Parathyroid adenoma (tissue), 2 donors: ENCODE results near the gene C1orf185.

ENCODE experiments used
- H2AFZ ChIP-seq: fragments of 300-600 bp; sonication (generic); one replicate; pipeline ENCODE4 v1.7.0; 2017; ENCODE audit warnings: antibody characterized with exemption, mild to moderate bottlenecking
- H3K27ac ChIP-seq: fragments of 300-600 bp; sonication (generic); one replicate; pipeline ENCODE4 v1.7.0; 2017
- H3K27me3 ChIP-seq: fragments of 300-600 bp; sonication (generic); one replicate; pipeline ENCODE4 v1.7.0; 2017; ENCODE audit warnings: low read length; ENCODE audit not compliant: control insufficient read depth, insufficient read depth
- H3K36me3 ChIP-seq: fragments of 300-600 bp; sonication (generic); one replicate; pipeline ENCODE4 v1.7.0; 2017; ENCODE audit warnings: low read length; ENCODE audit not compliant: control insufficient read depth, insufficient read depth
- H3K4me1 ChIP-seq: fragments of 300-600 bp; sonication (generic); one replicate; pipeline ENCODE4 v1.7.0; 2017; ENCODE audit warnings: control low read depth
- H3K4me2 ChIP-seq: fragments of 300-600 bp; sonication (generic); one replicate; pipeline ENCODE4 v1.7.0; 2017; ENCODE audit warnings: low read length
- H3K4me3 ChIP-seq: fragments of 300-600 bp; sonication (generic); one replicate; pipeline ENCODE4 v1.7.0; 2017; ENCODE audit warnings: low read depth, low read length
- H3K79me2 ChIP-seq: fragments of 300-600 bp; sonication (generic); one replicate; pipeline ENCODE4 v1.7.0; 2017; ENCODE audit warnings: control low read depth
- H3K9ac ChIP-seq: fragments of 300-600 bp; sonication (generic); one replicate; pipeline ENCODE4 v1.7.0; 2017; ENCODE audit warnings: mild to moderate bottlenecking
- H3K9me3 ChIP-seq: fragments of 300-600 bp; sonication (generic); one replicate; pipeline ENCODE4 v1.7.0; 2017; ENCODE audit warnings: low read length; ENCODE audit not compliant: control insufficient read depth
- TF ChIP-seq, protein P1 (sequence below): fragments of 300-600 bp; sonication (generic); IDR thresholded peaks from one replicate; pipeline ENCODE4 v1.7.0; 2017; ENCODE audit warnings: antibody characterized with exemption, mild to moderate bottlenecking
- donor health status: primary hyperparathyroidism.

Gene C1orf185

DNA sequence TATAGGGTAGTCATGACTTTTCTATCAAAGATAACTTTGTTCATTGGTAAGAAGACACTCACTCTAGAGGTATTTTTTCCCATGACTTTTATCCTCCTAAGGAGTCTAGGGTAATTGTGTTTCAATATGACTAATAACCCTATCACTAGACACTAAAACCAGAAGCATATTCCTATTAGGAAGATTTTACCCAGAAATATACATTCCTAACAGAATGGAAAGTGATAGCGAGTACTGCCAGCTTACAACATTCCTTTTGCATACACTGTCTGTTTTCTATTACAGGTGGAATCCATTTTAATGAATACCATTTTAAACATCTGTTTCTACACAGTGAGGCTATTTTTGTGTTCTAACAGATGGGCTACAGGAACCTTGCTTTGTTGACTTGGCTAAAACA, 31.4 kb upstream of the C1orf185 start:
- H3K4me1 ChIP-seq, result no peaks in the 10 kb centered on the region
- no peaks in the 10 kb centered on the region for H3K79me2 ChIP-seq
- TF ChIP-seq, protein P1, sequence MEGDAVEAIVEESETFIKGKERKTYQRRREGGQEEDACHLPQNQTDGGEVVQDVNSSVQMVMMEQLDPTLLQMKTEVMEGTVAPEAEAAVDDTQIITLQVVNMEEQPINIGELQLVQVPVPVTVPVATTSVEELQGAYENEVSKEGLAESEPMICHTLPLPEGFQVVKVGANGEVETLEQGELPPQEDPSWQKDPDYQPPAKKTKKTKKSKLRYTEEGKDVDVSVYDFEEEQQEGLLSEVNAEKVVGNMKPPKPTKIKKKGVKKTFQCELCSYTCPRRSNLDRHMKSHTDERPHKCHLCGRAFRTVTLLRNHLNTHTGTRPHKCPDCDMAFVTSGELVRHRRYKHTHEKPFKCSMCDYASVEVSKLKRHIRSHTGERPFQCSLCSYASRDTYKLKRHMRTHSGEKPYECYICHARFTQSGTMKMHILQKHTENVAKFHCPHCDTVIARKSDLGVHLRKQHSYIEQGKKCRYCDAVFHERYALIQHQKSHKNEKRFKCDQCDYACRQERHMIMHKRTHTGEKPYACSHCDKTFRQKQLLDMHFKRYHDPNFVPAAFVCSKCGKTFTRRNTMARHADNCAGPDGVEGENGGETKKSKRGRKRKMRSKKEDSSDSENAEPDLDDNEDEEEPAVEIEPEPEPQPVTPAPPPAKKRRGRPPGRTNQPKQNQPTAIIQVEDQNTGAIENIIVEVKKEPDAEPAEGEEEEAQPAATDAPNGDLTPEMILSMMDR, result no peak
- no peak overlapping the region for H3K4me3 ChIP-seq
- no peak overlapping the region for H3K9ac ChIP-seq
- no peak overlapping the region for H3K4me2 ChIP-seq
- H3K27ac ChIP-seq, result no peak overlapping the region
- no peaks in the 10 kb centered on the region for H3K36me3 ChIP-seq
- no peak overlapping the region for H2AFZ ChIP-seq
- H3K9me3 ChIP-seq, result no peaks in the 10 kb centered on the region
- no peaks in the 10 kb centered on the region for H3K27me3 ChIP-seq

DNA sequence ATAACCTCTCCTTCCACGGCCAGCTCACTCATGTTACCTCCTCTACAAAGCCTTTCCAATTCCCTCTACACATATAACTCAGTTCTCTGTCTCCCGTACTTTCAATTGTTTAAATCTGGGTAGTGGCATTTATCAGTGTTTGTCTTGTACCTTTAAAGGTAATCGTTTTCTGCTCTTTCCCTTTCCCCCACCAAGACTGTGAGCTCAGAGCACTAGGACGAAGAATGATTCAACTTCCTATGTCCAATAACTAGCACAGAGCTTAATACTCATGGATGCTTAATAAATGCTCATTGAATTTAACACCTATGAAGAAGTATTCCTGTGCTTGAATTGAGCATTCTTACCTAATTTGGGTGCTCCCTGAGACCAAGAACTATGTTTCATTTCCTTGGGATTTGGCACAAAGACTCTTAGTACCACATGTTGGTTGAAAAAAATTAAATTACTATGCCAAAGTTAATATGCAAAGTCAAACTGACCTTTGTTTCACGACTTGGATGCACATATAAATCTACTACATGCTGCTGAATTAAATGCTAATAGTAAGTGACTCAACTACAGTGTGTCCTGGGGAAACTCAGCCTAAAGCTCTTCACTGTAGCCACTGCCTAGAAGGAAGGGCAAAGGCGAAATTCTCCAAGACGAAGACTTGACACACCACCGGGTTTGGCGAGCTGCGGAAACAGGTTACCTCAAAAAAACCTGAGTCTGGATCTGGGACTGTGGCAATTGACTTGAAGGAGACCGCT, 30.6 kb upstream of the C1orf185 start:
- no peak overlapping the region for H3K9ac ChIP-seq
- no peak overlapping the region for H2AFZ ChIP-seq
- no peak overlapping the region for H3K27ac ChIP-seq
- H3K4me3 ChIP-seq, result no peak overlapping the region
- TF ChIP-seq, protein P1, result no peak
- H3K27me3 ChIP-seq, result no peaks in the 10 kb centered on the region
- H3K36me3 ChIP-seq, result no peaks in the 10 kb centered on the region
- no peaks in the 10 kb centered on the region for H3K9me3 ChIP-seq
- H3K79me2 ChIP-seq, result no peaks in the 10 kb centered on the region
- no peak overlapping the region for H3K4me2 ChIP-seq
- no peaks in the 10 kb centered on the region for H3K4me1 ChIP-seq

DNA sequence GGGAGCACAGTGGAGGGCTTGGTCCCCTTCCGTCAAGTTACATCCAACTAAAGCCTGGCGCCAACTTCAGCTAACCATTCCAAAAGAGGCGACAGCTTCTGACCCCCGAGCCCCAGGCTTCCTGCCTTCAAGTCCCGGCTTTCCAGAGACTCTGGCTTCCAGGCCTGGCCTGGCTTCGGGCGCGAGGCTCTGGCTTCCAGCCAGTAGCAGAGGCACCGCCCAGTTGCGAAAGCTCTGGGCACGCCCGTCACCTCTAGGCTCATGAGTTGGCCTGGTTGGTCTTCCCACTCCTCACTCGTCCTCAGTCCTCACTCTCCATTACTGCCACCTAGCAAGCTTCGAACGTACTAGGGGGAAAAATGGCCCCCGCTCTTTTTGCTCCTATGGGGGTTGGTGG, 30.0 kb upstream of the C1orf185 start:
- Histone ChIP-seq H3K4me3 (no peak overlapping the region), H3K4me2 (no peak overlapping the region), H2AFZ (no peak overlapping the region), H3K36me3 (no peaks in the 10 kb centered on the region), H3K79me2 (no peaks in the 10 kb centered on the region), H3K9ac (no peak overlapping the region), H3K9me3 (no peaks in the 10 kb centered on the region), H3K4me1 (no peaks in the 10 kb centered on the region), H3K27me3 (no peaks in the 10 kb centered on the region), H3K27ac (no peak overlapping the region)
- TF ChIP-seq, protein P1, result no peak

DNA sequence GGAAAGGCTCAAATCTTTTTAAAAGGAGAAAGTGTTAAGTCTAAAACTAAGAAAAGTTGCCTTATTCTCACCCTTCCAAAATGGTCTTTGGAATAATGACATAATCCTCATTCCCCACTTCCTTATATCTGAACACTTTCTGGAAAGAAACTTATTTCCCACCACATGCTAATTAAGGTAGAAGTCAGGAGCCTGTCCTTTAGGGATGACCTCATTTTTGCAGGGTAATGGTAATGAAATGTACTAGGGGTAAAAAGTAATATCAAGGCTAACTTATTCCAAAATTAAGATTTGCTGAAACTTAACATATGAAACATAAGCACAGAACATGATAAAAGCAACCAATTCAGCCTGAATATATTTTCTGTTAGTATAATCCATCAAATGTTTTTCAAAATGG, 29.4 kb upstream of the C1orf185 start:
- H3K4me3 ChIP-seq, result no peak overlapping the region
- TF ChIP-seq, protein P1, result no peak
- no peak overlapping the region for H3K27ac ChIP-seq
- no peak overlapping the region for H3K4me2 ChIP-seq
- H3K9ac ChIP-seq, result no peak overlapping the region
- no peak overlapping the region for H2AFZ ChIP-seq
- no peaks in the 10 kb centered on the region for H3K4me1 ChIP-seq
- H3K27me3 ChIP-seq, result no peaks in the 10 kb centered on the region
- no peaks in the 10 kb centered on the region for H3K36me3 ChIP-seq
- H3K79me2 ChIP-seq, result no peaks in the 10 kb centered on the region
- H3K9me3 ChIP-seq, result no peaks in the 10 kb centered on the region

DNA sequence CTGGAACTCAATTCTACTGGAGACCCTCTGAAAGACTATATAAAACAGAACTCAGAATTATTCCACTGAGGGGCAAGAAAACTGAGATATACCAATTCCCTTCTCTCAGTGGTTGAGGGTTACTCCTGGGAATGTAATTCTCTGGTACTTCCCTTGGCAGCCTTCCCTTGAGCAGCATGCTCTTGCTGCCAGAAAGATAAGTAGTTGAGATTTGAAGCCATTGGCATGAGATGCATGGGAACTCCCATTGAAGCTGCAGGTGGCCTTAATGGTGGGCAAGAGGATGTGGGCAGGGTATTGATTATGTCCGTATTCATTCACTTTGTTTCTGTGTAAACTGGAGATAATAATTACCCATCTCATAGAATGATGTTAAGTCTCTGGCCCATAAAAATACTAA, 28.6 kb upstream of the C1orf185 start:
- no peak overlapping the region for H3K4me3 ChIP-seq
- H2AFZ ChIP-seq, result no peak overlapping the region
- H3K9me3 ChIP-seq, result no peaks in the 10 kb centered on the region
- H3K4me1 ChIP-seq, result no peaks in the 10 kb centered on the region
- no peak overlapping the region for H3K9ac ChIP-seq
- no peaks in the 10 kb centered on the region for H3K79me2 ChIP-seq
- no peak overlapping the region for H3K4me2 ChIP-seq
- H3K36me3 ChIP-seq, result no peaks in the 10 kb centered on the region
- TF ChIP-seq, protein P1, result no peak
- H3K27ac ChIP-seq, result no peak overlapping the region
- H3K27me3 ChIP-seq, result no peaks in the 10 kb centered on the region
